Stimulated activated CD8-positive, alpha-beta memory T cell treated with anti-CD3 and anti-CD28 coated beads, Interleukin-2, amount 100 ng/mL, for 48 hours (primary cell): ENCODE measurements around the gene B3GALNT1.

ENCODE experiments used
- DNase-seq, 2 donors: peaks; one replicate each; pipeline ENCODE4 v3.0.0-alpha.2; 2020; ENCODE audit warnings: low read depth in 2 of 2

Gene B3GALNT1, protein sequence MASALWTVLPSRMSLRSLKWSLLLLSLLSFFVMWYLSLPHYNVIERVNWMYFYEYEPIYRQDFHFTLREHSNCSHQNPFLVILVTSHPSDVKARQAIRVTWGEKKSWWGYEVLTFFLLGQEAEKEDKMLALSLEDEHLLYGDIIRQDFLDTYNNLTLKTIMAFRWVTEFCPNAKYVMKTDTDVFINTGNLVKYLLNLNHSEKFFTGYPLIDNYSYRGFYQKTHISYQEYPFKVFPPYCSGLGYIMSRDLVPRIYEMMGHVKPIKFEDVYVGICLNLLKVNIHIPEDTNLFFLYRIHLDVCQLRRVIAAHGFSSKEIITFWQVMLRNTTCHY

DNA sequence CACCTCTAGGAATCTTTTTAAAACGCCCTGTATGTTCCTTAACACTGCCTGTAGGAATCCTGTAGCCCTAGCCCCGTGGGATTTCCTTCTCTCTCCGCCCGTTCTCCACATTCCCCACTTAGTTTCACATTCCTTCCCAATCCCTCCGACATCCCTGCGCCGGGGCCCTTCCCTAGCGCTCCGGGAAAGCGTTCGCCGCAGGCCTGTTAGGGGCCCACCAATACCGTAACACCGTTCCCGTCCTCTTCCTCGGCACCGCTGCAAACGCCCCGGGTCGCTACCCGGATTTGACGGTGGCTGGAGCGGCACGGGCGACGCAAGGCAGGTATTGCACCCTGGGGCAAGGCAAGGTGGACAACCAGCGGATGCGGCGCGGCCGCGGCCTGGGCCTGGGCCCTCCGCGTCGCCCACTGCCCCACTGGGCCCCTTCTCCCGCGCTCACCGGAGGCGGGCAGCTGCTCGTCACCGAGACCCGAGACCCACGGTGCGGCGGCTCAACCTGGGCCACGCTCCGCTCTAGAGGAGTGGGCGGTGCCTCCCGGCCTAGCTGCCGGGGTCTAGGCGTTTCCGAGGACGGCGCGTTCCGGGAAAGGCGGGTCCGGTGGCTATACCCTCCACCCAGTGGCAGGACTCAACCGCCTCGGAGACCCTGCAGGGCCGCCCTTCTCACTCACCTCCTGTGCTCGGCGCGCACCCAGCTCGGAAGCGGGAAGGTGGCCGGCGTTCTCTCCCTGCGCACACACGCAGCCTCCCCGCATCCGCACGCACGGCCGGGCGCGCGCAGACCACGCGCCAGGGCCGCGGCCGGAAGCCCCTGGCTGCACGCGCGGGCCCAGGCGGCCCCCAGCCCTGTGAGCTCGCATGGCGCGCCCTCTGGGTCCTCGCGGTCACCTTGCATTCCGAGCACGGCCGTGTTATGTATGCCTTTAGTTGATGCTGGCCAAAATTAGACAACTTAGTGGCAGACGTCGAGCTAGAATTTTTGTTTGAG lies at the start of gene B3GALNT1:
Gene B3GALNT1, minus strand, starts transcription at position 789 of the 991 bp plus-strand sequence. CDS start 18,595 bp downstream, outside the sequence.
- peak; percentile 4 to 13 for DNase-seq

DNA sequence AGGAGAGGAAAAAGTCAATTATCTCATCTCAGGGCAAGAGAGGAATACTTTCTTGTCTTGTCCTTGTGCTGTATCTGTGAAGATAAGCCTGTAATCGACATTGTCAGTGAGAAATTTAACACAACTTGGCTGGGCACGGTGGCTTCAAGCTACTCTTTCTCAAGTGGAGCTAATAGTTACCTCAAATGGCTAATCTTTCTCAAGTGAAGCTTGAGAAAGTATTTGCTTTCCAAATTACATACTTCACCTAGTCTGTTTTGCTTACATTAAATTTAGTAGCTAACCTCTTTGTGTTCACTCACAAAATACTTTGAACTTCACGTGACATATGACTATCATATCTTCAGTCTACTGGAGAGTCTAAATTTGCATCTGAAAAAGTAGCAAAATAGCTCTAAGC lies 48.3 kb upstream of the B3GALNT1 start:
- DNase-seq = no peak

DNA sequence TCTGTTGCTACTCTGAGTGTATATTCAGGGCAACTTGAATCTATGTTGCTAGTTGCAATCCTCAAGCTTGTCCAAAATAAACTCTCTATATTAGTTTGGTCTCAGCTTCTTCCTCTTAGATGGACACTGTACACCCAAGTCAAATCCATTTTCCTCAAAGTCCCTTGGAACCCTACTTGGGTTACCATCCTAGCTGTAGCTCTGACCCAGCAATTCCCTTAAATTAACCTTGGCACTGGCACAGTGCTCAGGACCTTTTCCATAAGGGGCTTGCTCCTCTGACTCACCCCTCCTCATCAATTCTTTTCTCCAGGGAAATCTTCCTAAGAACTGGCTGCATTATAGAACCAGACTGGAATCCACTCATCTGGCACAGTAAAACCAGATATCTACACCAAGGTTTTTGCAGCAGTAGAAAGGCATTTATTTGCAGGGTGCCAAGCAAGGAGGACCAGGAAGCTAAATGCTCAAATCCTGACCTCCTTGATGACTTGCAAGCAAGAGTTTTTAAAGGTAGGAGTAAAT lies 44.9 kb upstream of the B3GALNT1 start:
- DNase-seq = no peak

- no peak for DNase-seq
Observed at GRCh38 chr3:161149529-161149928, 44.4 kb upstream of the B3GALNT1 start.

DNA sequence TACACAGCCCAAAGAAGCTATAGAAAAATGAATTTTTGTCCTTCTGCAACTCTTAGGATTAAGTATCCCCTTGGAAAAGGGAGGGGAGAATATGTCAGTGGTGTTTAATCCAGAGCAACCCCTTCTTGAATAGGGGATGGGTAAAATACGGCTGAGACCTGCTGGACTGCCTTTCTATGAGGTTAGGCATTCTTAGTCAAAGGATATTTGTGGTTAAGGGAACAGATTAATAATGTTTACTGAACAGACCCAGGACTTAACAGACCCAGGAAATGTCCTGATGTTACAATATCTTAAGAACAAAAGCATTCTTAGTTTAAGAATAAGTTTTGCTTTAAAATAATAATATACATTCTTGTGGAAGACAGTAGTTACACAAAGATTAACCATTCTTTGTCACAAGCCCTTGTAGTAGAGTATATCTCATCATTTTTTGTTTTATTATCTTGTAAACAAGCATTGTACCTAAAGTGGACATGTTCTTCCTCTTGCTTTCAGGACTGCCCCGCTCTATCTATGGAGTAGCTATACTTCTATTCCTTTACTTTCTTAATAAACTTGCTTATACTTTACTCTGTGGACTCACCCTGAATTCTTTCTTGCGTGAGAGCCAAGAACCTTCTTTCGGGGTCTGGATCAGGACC lies 43.8 kb upstream of the B3GALNT1 start:
- no peak for DNase-seq

GRCh38 chr3:161142486-161142885 lies 37.3 kb upstream of the B3GALNT1 start:
- no peak for DNase-seq

GRCh38 chr3:161139686-161140085 lies 34.5 kb upstream of the B3GALNT1 start:
- DNase-seq = no peak

GRCh38 chr3:161137260-161137659 lies 32.1 kb upstream of the B3GALNT1 start:
- DNase-seq = no peak

DNA sequence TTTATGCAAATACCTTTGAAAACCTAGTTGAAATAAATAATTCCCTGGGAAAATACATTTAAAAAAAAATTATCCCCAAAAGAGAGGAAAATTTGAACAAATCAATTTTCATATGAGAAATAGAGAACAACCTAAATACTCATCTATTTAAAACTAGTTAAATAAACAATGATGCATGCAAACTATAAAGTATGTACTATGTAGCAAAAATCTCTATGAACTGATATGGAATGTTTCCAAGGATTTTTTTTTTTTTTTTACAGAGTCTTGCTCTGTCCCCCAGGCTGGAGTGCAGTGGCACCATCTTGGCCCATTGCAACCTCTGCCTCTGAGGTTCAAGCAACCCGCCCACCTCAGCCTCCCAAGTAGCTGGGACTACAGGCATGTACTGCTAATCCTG lies 27.2 kb upstream of the B3GALNT1 start:
- DNase-seq = no peak

DNA sequence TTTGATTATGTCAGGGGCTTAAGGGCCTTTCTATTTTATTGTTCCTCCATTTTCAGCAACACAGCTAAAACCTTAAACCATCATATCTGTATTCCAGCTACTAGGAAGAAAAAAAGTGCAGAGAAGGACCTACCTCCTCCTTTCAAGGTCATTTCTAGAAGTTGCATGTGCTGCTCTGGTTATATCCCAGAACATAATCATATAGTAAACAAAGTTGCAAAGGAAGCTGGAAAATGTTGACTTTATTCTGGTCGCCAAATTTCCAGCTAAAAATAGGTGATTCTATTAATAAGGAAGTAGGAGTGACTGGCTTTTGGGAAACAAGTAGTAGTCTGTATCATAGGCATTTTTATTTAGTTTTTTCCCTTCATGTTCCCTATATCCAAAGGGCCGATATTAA lies 21.3 kb upstream of the B3GALNT1 start:
- no peak for DNase-seq

DNA sequence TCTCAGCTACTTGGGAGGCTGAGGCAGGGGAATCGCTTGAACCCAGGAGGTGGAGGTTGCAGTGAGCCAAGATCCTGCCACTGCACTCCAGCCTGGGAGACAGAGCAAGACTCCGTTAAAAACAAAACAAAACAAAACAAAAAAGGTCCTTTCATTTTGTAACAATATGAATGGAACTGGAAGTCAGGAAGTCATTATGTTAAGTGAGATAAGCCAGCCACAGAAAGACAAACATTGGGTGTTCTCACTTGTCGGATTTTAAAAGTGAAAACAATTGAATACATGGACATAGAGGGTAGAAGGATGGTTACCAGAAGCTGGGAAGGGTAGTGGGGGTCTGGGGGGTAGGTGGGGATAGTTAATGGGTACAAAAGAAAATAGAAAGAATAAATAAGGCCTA lies 12.5 kb upstream of the B3GALNT1 start:
- DNase-seq = no peak

- no peak for DNase-seq
Observed at GRCh38 chr3:161108840-161109239, 3.7 kb upstream of the B3GALNT1 start.

DNA sequence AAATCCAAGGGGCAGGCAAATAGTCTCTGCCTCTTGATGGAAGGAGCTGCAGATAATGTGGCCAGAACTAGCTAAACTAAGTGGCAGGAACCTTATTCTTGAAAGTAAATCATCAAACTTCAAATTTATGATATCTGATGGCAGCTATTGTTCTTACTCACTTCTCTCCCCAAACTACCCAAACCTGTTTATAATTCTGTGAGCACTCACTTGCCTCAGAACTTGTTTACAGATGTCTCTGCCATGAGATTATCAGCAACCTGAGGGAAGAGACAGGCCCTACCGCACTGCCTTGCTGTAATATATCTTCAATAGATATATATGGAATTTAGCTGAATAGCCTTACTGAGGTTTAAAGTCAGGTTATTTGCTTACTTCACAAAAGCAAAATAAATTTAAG lies 2.2 kb upstream of the B3GALNT1 start:
- DNase-seq = no peak

- no peak for DNase-seq
Observed at GRCh38 chr3:161103776-161104385, 1.3 kb downstream of the B3GALNT1 start.

DNA sequence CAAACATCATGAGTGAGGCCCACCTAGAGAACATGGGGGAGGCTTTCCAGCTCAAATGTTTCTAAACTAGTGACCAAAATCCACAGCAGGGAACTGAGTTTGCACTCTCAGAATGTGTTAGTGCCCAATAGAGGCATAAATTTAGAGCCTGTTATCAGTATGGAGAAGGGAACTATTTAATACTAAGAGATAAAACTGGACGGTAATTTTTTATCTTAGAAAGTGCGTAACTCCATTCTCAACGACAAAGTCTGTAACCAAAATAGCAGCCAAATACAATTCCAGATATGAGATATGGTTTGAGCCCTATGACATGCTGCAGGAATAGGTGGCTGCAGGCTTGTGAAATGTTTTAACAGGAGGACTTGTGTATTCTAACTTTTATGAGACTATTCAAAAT lies 3.5 kb downstream of the B3GALNT1 start:
- no peak for DNase-seq

- no peak for DNase-seq
Observed at GRCh38 chr3:161100994-161101393, 4.2 kb downstream of the B3GALNT1 start.

DNA sequence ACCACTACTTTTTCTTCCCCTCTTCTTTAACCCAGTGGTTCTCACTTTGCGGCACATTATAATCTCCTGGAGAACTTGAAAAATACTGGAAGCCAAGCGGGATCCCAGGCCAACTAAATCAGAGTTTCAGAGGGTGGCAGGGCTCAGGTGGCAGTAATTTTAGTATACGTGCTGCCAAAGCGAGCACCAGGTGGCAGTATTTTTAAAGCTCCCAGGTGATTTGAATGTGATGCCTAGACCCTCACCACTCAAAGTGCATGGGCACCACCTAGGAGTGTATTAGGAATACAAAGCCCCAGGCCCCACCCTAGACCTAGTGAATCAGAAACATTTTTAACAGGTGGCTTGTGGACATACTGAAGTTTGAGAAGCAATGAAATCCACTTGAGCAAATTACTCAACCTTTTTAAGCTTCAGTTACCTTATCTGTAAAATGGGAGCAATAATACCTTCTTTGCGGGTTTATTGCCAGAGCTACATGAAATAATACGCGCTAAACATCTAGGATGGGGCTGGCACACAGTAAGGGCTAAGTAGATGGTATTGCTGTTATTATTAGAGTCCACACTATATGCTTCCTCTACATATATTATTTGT lies 8.3 kb downstream of the B3GALNT1 start:
- peak in 1 of 2 donors; percentile 3 for DNase-seq

- DNase-seq = no peak
Observed at GRCh38 chr3:161093895-161094294, 11.3 kb downstream of the B3GALNT1 start.

GRCh38 chr3:161084277-161084676 lies 20.9 kb downstream of the B3GALNT1 start:
- DNase-seq = no peak

DNA sequence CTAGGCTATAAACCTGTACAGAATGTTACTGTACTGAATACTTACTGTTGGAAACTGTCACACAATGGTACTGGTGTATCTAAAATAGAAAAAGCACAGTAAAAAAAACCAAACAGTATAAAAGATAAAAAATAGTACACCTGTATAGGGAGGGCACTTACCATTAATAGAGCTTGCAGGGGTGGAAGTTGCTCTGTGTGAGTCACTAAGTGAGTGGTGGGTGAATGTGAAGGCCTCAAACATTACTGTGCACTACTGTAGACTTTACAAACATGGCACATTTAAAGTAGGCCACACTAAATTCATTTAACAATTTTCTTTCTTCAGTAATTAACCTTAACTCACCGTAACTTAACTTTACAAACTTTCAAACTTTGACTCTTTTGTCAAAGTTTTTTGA lies 22.0 kb downstream of the B3GALNT1 start:
- DNase-seq = no peak

DNA sequence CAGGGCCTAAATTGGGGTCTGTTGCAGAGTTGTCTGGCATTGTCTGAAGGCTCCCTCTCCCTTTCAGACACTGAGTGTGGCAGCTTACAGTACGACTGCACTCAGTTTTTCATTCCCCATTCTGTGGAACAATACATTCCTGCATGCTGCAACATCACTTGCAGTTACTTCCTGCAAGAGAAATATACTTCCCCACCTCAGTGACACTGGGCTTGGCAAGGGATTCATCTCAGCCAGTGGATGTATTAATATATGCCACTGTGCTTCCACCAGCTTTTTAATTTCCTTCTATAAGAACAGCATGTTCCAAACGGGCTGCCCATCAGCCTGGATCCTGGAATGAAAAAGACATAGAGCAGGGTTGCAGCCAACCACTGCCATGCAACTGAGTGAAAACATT lies 23.1 kb downstream of the B3GALNT1 start:
- DNase-seq = no peak
